Erythroblast (primary cell): ENCODE data around the gene IFI16.
"Not testable (repeated sequence)": the region's sequence is repeated elsewhere in the genome, so short reads cannot be mapped to it uniquely, and the experiment has no call there.

Experiments
- GATA1 ChIP-seq: IDR thresholded peaks from 2 replicates; pipeline ENCODE4 v1.6.1; 2011; ENCODE audit warnings: low read depth, mild to moderate bottlenecking, control low read depth, low read length, moderate library complexity
- POLR2A ChIP-seq: IDR thresholded peaks from 2 replicates; pipeline ENCODE4 v1.6.1; 2011; ENCODE audit warnings: mild to moderate bottlenecking, low read length

GRCh38 chr1:159026841-159027240 is 17.1 kb downstream of the IFI16 start:
- not testable (repeated sequence) for TF ChIP-seq POLR2A, GATA1
